Astrocyte of the hippocampus (primary cell): ENCODE data around the gene MKLN1.
"Not testable (repeated sequence)": the region's sequence is repeated elsewhere in the genome, so short reads cannot be mapped to it uniquely, and the experiment has no call there.

Source experiments
- DNase-seq: peaks from one replicate; pipeline ENCODE4 v3.0.0; 2011; ENCODE audit warnings: low read depth, low spot score

The MKLN1 gene

GRCh38 chr7:131500357-131500756 lies 172.7 kb downstream of the MKLN1 start:
- DNase-seq, result no peak

- DNase-seq, result peak; percentile 63
Measured at GRCh38 chr7:131501422-131501821, 173.7 kb downstream of the MKLN1 start.

- no peak for DNase-seq
Measured at GRCh38 chr7:131501930-131502685, 174.4 kb downstream of the MKLN1 start.

- no peak for DNase-seq
Measured at GRCh38 chr7:131502810-131503508, 175.3 kb downstream of the MKLN1 start.

GRCh38 chr7:131503639-131504038 lies 176.0 kb downstream of the MKLN1 start:
- DNase-seq, result no peak

GRCh38 chr7:131504157-131504899 lies 176.7 kb downstream of the MKLN1 start:
- DNase-seq, result no peak

GRCh38 chr7:131505037-131505620 lies 177.5 kb downstream of the MKLN1 start:
- not testable (repeated sequence) for DNase-seq

GRCh38 chr7:131505636-131506557 lies 178.2 kb downstream of the MKLN1 start:
- no peak for DNase-seq

- no peak for DNase-seq
Measured at GRCh38 chr7:131506597-131506996, 178.9 kb downstream of the MKLN1 start.

GRCh38 chr7:131507592-131508331 lies 180.1 kb downstream of the MKLN1 start:
- peak; percentile 86 for DNase-seq

GRCh38 chr7:131508754-131509486 lies 181.2 kb downstream of the MKLN1 start:
- no peak for DNase-seq

- no peak for DNase-seq
Measured at GRCh38 chr7:131509781-131510180, 182.1 kb downstream of the MKLN1 start.

GRCh38 chr7:131511071-131511470 lies 183.4 kb downstream of the MKLN1 start:
- DNase-seq, result no peak

GRCh38 chr7:131511774-131512535 lies 184.3 kb downstream of the MKLN1 start:
- no peak for DNase-seq

GRCh38 chr7:131513245-131514061 lies 185.8 kb downstream of the MKLN1 start:
- peak; percentile 94 for DNase-seq

GRCh38 chr7:131515471-131515870 lies 187.8 kb downstream of the MKLN1 start:
- DNase-seq, result not testable (repeated sequence)

GRCh38 chr7:131517218-131517923 lies 189.7 kb downstream of the MKLN1 start:
- DNase-seq, result no peak
